ENCODE data around the gene SASH1.
"Not testable (repeated sequence)": the region's sequence is repeated elsewhere in the genome, so short reads cannot be mapped to it uniquely, and the experiment has no call there.

The SASH1 gene

DNA sequence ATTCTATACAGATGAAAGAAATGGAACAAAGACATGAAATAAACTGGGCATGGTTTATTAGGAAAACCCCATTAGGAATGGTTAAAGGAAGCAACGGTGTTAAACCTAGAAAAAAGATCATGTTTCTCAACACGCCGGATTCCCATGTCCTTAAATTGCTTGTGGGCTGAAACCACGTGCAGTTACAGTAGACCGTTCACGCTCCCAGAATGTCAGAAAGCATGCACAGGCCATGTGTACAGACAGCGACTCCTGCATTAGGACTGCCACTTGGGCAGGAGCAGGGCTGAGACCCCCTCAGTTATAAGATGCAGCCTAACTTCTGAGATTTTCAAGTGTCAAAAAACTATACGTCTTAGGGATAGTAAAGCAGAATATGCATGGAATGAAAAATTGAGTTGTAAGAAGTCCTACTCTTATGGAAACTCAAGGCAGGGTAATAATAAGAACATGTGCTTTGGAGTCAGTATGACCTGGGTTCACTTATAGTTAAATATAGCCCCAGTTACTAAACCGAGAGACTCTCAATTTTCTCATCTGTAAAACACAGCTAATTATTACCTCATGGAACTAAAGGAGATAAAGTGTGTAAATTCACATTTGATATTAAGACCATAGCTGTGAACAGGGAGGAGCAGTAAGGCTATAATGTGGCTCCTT is 230.2 kb downstream of the SASH1 start:
- no peak for DNase-seq (ENCODE audit: extremely low read depth in 1 of 2, low read depth in 1 of 2)

DNA sequence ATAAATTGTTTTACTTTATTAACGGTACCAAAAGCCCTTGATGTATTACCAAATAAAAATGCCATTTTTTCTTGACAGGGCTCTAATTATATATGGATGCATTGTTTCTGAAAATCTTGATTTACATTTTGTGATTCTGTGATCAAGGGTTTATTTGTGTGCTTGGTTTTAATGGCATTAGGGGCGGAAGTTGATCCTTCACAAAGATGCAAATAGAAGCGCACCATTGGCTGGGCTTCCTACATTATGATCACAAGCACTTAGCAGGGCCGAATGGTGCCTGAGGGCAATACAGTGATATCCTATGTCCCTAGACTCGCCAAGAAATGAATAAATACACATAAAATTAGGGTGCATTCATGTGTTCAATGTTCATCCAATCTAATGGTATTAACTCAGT is 231.3 kb downstream of the SASH1 start:
- DNase-seq (ENCODE audit: extremely low read depth in 1 of 2, low read depth in 1 of 2) = no peak

DNA sequence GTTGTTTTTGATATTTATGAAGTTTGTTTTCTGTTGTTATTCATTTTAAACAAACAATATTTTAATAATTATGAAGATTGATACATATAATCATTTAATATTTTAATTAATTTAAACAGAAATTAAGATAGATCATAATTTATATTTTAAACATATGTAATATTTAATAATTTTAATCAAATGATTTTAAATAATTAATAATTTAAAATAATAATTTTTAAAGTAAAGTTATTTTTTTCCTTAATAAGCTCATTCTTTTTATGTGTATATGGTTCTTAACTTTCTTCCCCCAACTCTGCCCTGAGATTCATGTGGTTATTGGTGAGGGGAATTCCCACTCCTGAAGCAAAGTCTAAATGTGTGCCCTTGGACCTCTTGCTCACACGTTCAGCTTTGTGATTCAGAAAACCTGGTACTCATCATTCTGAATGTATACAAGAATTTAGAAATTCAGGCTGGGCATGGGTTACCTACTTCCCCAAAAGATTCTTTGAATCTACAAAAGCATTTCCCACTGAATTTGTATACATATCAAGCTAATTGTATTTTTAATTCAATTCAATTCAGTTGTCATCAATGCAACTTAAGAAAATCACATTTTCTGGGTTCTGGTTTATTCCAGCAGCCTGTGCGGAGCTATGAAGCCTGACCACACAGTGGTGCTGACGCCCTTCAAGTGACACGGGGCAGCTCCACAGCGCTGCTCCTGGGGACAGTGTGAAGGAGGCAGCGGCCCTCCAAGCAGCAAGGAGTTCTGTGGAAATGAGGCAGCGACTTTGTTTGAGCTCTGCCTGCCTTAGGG is 235.2 kb downstream of the SASH1 start:
- DNase-seq (ENCODE audit: extremely low read depth in 1 of 2, low read depth in 1 of 2) = no peak

DNA sequence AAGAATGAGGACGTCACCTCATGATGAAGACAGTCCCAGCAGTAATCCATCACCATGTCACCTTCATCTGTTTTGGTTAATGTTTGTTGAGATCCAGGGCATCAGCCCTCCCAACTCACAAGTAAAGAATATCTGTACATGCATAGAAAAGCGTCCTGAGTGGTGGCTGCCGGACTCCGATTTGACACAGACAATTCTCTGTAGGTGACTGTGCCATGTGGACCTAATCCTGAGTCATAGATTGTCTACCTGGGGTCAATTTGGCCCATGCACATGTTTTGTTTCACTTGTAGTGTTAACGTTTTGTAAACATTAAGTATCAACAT is 235.8 kb downstream of the SASH1 start:
- DNase-seq (ENCODE audit: extremely low read depth in 1 of 2, low read depth in 1 of 2) = no peak

DNA sequence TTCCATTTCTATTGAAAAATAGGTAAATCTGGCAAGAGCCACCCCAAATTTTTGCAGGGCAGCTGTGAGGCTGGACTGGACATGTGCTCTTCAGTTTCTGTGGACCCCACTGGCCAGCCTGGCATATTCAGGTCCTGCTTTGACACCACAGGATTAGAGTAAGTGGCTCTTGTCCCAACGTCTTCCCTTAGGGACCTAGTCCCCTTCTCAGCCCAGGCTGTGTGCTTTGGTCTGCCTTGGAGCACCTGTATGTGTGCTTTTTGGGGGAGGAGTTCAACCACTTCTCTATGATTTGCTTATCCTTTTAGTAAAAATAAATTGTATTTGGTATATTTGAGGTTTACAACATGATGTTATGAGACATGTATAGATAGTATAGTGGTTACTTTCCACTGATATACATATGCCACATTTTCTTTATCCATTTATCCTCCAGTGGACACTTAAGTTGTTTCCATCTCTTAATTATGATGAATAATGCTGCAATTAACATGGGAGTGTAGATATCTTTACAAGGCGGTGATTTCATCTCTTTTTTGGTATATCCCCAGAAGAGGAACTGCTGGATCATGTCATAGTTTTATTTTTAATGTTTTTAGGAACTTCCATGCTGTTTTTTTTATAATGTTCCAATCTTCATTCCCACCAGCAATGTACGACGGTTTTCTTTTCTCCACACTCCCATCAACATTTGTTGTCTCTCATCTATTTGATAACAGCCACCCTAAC is 236.4 kb downstream of the SASH1 start:
- DNase-seq (ENCODE audit: extremely low read depth in 1 of 2, low read depth in 1 of 2) = no peak

DNA sequence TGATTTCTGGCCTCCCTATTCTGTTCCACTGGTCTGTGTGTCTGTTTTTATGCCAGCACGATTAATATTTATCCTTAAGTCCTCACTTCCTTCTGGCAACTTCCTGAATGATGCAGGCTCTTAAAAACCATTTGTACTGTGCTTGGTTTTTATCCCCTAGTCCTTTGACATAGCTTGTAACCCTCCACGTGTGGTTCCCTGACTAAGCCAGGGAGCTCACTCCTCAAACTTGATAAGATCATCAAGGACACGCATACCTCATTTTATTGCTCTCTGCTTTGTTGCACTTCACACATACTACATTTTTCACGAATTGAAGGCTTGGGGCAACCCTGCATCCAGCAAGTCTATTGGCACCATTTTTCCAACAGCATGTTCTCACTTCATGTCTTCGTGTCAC is 237.8 kb downstream of the SASH1 start:
- DNase-seq (ENCODE audit: extremely low read depth in 1 of 2, low read depth in 1 of 2) = no peak

DNA sequence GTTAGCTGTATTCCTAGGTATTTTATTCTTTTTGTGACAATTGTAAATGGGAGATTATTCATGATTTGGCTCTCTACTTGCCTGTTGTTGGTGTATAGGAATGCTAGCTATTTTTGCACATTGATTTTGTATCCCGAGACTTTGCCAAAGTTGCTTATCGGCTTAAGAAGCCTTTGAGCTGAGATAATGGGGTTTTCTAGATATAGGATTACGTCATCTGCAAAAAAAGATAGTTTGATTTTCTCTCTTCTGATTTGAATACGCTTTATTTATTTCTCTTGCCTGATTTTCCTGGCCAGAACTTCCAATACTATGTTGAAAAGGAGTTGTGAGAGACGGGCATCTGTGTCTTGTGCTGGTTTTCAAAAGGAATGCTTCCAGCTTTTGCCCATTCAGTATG is 241.0 kb downstream of the SASH1 start:
- DNase-seq (ENCODE audit: extremely low read depth in 1 of 2, low read depth in 1 of 2) = no peak

DNA sequence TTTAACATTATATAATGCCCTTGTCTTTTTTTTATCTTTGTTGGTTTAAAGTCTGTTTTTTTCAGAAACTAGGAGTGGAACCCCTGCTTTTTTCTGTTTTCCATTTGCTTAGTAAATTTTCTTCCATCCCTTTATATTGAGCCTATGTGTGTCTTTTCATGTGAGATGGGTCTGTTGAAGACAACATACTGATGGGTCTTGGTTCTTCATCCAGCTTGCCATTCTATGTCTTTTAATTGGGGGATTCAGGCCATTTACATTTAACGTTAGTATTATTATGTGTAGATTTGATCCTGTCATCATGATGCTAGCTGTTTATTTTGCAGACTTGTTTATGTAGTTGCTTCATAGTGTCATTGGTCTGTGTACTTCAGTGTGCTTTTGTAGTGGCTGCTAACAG is 243.0 kb downstream of the SASH1 start:
- DNase-seq (ENCODE audit: extremely low read depth in 1 of 2, low read depth in 1 of 2) = not testable (repeated sequence)

DNA sequence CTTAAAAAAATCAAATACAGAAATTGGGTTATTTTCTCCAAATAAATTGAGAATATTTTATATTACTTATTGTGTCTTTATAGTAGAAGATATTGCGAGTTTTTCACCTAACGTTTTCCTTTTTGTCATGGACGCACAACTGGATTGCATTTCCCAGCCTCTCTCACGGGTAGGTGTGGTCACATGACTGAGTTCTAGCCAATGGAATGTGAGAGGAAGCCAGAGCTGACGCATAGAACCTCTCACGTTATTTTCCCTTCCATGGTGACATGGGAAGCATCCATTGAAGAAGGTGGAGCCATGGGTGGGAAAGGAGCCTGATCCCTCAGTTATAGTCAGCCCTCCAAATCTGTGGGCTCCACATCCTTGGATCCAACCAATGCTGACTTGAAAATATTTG is 248.2 kb downstream of the SASH1 start:
- no peak for DNase-seq (ENCODE audit: extremely low read depth in 1 of 2, low read depth in 1 of 2)

DNA sequence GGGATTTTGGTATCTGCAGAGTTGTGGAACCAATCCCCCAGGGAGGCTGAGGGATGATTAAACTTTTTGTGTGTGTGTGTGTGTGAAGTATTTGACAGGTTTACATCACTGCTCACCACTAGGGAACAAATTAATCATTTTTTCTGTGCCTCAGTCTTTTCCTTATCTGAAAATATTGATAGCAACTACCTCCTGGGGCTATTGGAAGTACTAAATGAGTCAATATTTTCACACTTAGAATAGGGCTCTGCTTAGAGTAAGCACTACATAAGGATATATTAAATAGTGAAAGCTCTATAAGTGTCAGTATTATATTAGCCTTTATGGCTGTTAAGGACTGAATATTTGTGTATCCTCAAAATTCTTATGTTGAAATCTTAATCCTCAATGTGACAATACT is 249.0 kb downstream of the SASH1 start:
- no peak for DNase-seq (ENCODE audit: extremely low read depth in 1 of 2, low read depth in 1 of 2)

DNA sequence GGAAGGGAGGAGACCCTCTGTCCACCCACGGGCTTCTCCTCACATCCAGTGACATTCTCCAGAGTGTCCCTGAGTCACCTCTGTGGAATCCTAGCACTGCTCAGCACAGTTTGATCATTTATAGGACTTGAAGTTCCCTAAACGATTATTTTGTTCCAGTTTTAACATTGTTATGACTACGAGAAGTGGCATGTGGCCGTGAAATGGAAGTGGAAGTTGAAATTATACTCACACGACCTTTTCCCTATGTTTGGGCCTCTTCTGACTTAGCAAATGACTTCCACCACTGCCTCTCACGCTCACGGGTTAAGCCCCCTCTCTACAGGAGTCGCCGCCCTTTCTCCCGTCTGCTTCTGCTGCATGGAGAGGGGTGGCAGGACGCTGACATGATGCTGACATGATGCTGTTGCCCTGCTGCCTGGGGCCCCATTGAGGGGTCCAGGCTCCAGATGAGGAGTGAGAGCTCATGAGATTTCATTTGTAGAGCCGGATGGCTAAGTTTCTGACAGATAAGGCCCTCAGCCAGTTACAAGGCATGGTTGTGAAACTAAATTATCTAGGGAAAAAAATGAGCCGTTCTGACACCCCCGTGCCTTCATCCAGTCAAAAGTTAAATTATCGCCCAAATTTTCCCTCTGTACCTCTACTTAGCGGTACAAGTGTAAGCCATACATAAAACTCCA is 250.6 kb downstream of the SASH1 start:
- no peak for DNase-seq (ENCODE audit: extremely low read depth in 1 of 2, low read depth in 1 of 2)

DNA sequence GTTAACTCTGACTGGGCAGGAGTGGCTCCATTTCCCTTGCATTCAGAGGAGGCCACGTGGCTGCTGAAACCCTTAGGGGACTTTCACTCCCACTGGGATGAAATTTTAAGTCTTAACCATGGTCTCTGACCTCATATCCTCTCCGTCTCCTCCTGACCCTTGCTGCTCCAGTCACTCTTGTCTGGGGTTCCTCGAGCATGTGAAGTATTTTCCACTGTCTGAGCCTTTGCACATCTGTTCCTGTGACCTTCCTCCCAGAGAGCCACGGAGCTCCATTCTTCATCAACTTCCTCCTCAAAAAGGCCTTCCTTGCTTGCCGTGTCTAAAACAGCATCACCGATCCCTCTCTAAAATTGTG is 251.2 kb downstream of the SASH1 start:
- DNase-seq (ENCODE audit: extremely low read depth in 1 of 2, low read depth in 1 of 2) = no peak

DNA sequence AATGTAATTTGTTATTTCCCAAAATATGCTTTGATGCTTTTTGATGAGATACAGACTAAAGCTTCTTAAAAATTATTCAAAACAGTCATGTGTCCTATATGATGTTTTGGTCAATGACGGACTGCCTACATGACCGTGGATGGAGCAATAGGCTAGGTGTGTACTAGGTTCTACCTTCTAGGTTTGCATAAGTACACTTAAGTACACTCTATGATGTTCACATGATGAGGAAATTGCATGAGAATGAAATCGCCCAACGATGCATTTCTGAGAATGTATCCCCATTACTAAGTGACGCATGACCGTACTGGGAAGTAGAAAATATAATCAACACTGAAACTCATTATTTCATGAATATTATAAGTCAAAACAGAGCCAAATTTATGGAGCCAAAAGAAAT is 252.9 kb downstream of the SASH1 start:
- no peak for DNase-seq (ENCODE audit: extremely low read depth in 1 of 2, low read depth in 1 of 2)

DNA sequence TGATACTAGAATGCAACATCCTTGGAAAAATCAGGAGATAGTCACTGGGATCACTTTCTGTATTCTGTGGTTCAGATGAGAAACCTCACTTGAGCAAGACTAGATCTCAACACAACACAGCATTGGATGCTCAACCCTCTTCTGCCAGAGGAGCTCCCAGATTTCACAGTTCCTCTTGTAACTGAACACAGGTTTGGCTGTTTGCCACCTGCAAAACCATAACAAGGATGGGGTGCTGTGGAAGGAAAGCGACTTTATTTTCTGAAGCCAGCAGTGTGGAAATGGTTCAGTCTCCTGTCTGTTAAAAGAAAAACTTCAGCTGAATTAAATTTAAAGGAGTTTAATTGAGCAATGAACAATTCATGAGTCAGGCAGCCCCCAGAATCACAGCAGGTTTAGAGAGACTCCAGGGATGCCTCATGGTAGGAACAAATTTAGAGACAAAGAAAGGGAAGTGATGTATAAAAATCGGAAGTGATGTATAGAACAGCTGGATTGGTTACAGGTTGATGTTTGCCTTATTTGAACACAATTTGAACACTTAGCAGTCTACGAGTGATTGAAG is 254.3 kb downstream of the SASH1 start:
- no peak for DNase-seq (ENCODE audit: extremely low read depth in 1 of 2, low read depth in 1 of 2)

DNA sequence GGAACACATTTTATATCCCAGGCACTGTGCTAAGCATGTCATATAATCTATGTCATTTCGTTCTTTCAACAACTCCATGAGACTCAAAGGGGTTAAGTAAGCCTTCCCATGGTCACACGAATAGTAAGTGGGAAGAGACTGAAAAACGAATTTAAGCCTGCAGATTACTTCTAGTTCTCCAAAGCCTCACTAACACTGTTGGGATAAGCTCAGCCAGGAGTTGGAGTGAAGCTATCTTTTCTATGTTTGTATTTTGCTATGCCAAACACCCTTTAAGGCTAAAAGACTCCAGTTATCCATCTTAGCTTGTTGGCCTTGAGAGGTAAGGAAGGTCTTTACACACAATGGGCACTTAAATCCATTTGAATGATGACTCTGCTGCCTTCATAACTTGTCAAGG is 256.1 kb downstream of the SASH1 start:
- DNase-seq (ENCODE audit: extremely low read depth in 1 of 2, low read depth in 1 of 2) = no peak

DNA sequence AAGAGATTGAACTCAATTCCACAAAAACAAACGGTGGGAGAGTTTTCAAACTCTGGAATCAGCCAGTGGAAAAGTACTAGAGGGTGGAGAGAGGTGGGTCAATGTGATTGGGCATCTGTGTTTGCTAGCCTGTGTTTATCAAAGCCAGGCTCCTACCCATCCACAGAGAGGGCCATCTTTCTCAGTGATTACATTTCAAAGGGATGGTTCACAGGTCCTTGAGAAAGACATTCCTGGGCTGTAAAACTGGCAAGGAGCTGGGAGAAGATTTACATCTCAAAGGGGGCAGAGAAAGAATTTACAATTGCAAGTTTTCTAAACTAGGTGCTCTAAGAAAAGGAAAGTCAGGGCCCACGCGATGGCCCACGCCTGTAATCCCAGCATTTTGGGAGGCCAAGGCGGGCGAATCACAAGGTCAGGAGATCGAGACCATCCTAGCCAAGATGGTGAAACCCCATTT is 257.4 kb downstream of the SASH1 start:
- DNase-seq (ENCODE audit: extremely low read depth in 1 of 2, low read depth in 1 of 2) = no peak
